Thymus (tissue), 11 donors: Measurements from ENCODE around the gene GJD2. TPM values are rescaled to one million over a fixed set of nuclear protein-coding genes. Genes with fewer than 3 reads are reported as not detected.

ENCODE experiments used
- DNase-seq, 9 donors: peaks; one replicate each; pipeline ENCODE4 v3.0.0-alpha.2; 2013; ENCODE audit warnings: low spot score in 9 of 9, low read depth in 6 of 9, missing footprints in 1 of 9
- H3K27ac ChIP-seq, 2 donors: one replicate each; pipeline ENCODE4 v1.5.1; 2013; ENCODE audit warnings: control low read depth in 1 of 2, low read depth in 1 of 2, low read length in 1 of 2, mild to moderate bottlenecking in 1 of 2, moderate library complexity in 1 of 2
- H3K27me3 ChIP-seq, 2 donors: one replicate each; pipeline ENCODE4 v1.5.1; 2013; ENCODE audit warnings: low read length in 1 of 2; ENCODE audit not compliant: control insufficient read depth in 2 of 2, insufficient read depth in 1 of 2
- H3K36me3 ChIP-seq, 2 donors: one replicate each; pipeline ENCODE4 v1.5.1; 2013; ENCODE audit warnings: low read length in 1 of 2, mild to moderate bottlenecking in 1 of 2, moderate library complexity in 1 of 2; ENCODE audit not compliant: control insufficient read depth in 2 of 2, insufficient read depth in 2 of 2
- H3K4me1 ChIP-seq, 2 donors: one replicate each; pipeline ENCODE4 v1.5.1; 2013; ENCODE audit warnings: low read length in 2 of 2; ENCODE audit not compliant: control insufficient read depth in 2 of 2, insufficient read depth in 2 of 2
- H3K4me3 ChIP-seq, 2 donors: one replicate each; pipeline ENCODE4 v1.5.1; 2013; ENCODE audit warnings: low read length in 2 of 2, control low read depth in 1 of 2, mild to moderate bottlenecking in 1 of 2
- H3K9me3 ChIP-seq, 2 donors: one replicate each; pipeline ENCODE4 v1.5.1; 2013; ENCODE audit warnings: low read length in 1 of 2, mild to moderate bottlenecking in 1 of 2; ENCODE audit not compliant: control insufficient read depth in 2 of 2, insufficient read depth in 1 of 2
- WGBS: extraction: QIAGEN DNeasy Blood & Tissue Kit; methylation state at CpG from one replicate; pipeline ENCODE4 v1.1.7; 2013; 5-methylcytosine and 5-hydroxymethylcytosine counted together
- polyA plus RNA-seq: library from polyadenylated mRNA; stranded (reverse); fragments of 200-250 nt; gene quantifications from one replicate; pipeline ENCODE4 v1.2.3, GENCODE V29; 2013
- total RNA-seq: library from RNA; stranded (reverse); fragments of 120-200 nt; gene quantifications from one replicate; pipeline ENCODE4 v1.2.4, GENCODE V29; 2013
- donor health status: healthy.

Gene GJD2
- total and polyA plus RNA-seq, 2 donors = 0.14 to 0.32 TPM

- Histone ChIP-seq H3K4me3 (no peak overlapping the region), H3K27me3 (no peaks in the 10 kb centered on the region), H3K9me3 (no peaks in the 10 kb centered on the region), H3K36me3 (no peaks in the 10 kb centered on the region), H3K4me1 (no peaks in the 10 kb centered on the region), H3K27ac (no peak overlapping the region)
- DNase-seq = no peak
- 88% methylated on average over 3 of the region's 3 CpGs for WGBS
Measured at GRCh38 chr15:34782901-34783300, 28.1 kb upstream of the GJD2 start.

GRCh38 chr15:34780725-34781124 is 25.9 kb upstream of the GJD2 start:
- DNase-seq = no peak
- no peak overlapping the region for H3K4me3 ChIP-seq
- H3K36me3 ChIP-seq = no peaks in the 10 kb centered on the region
- no peaks in the 10 kb centered on the region for H3K27me3 ChIP-seq
- H3K27ac ChIP-seq = no peak overlapping the region
- 92% methylated on average over 2 of the region's 2 CpGs for WGBS
- no peaks in the 10 kb centered on the region for H3K9me3 ChIP-seq
- no peaks in the 10 kb centered on the region for H3K4me1 ChIP-seq

GRCh38 chr15:34776606-34777105 is 21.9 kb upstream of the GJD2 start:
- no peak for DNase-seq
- Histone ChIP-seq H3K4me1 (no peaks in the 10 kb centered on the region), H3K36me3 (no peaks in the 10 kb centered on the region), H3K4me3 (no peak overlapping the region), H3K27ac (no peak overlapping the region), H3K27me3 (no peaks in the 10 kb centered on the region), H3K9me3 (no peaks in the 10 kb centered on the region)
- 93% methylated on average over 2 of the region's 2 CpGs for WGBS

DNA sequence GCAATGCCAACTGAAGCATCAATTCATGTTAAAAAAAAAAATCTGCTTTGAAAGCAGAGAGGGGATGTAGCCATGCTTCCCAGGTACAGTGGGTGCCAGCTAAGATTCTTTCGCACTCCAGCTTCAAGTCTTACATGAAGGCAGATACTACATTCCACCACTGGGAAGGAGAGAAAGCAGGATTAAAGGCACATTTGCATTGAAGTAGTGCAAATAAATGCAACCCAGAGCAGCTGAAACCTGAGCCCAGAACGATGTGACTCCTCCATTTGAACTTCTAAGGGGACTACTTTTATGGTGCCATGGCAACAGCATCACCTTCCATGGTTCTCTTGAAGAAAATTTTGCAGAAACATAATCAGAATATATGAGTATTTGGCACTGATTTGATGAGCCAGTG is 19.1 kb upstream of the GJD2 start:
- Histone ChIP-seq H3K4me1 (no peaks in the 10 kb centered on the region), H3K4me3 (no peak overlapping the region), H3K27me3 (no peaks in the 10 kb centered on the region), H3K9me3 (no peaks in the 10 kb centered on the region), H3K36me3 (no peaks in the 10 kb centered on the region), H3K27ac (no peak overlapping the region)
- DNase-seq = no peak
- WGBS = 34% methylated on average over 2 of the region's 2 CpGs

GRCh38 chr15:34773013-34773412 is 18.2 kb upstream of the GJD2 start:
- no peaks in the 10 kb centered on the region for H3K27me3 ChIP-seq
- H3K9me3 ChIP-seq = no peaks in the 10 kb centered on the region
- no peak for DNase-seq
- H3K4me1 ChIP-seq = no peaks in the 10 kb centered on the region
- no peaks in the 10 kb centered on the region for H3K36me3 ChIP-seq
- no peak overlapping the region for H3K27ac ChIP-seq
- H3K4me3 ChIP-seq = no peak overlapping the region

- no peak for DNase-seq
- 96% methylated on average over 2 of the region's 2 CpGs for WGBS
- Histone ChIP-seq H3K27ac (no peak overlapping the region), H3K27me3 (no peaks in the 10 kb centered on the region), H3K9me3 (no peaks in the 10 kb centered on the region), H3K36me3 (no peaks in the 10 kb centered on the region), H3K4me1 (no peaks in the 10 kb centered on the region), H3K4me3 (no peak overlapping the region)
Measured at GRCh38 chr15:34772312-34772711, 17.5 kb upstream of the GJD2 start.

GRCh38 chr15:34769711-34770110 is 14.9 kb upstream of the GJD2 start:
- no peak overlapping the region for H3K27ac ChIP-seq
- DNase-seq = no peak
- WGBS = 96% methylated on average over 2 of the region's 2 CpGs
- H3K9me3 ChIP-seq = no peaks in the 10 kb centered on the region
- H3K4me1 ChIP-seq = no peaks in the 10 kb centered on the region
- no peaks in the 10 kb centered on the region for H3K36me3 ChIP-seq
- H3K4me3 ChIP-seq = no peak overlapping the region
- no peaks in the 10 kb centered on the region for H3K27me3 ChIP-seq

DNA sequence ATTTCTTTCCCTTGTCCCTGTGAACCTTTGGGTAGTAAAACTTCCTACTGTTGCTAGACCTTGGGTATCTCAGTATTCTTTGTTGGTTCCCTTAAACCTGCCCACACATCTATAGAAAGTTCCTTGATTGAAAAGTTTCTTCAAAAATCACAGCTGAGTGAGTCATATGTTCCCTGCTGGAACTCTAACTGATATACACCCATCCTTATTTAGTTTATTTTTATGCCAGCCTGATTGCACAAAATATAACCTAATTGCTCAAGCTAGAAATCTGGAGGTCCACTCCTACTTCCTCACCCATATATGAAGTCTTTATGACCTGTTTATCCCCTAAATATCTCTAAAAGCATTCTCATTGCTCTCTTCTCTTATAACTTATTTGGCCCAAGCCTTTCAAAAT is 13.7 kb upstream of the GJD2 start:
- no peaks in the 10 kb centered on the region for H3K36me3 ChIP-seq
- no peaks in the 10 kb centered on the region for H3K9me3 ChIP-seq
- DNase-seq = no peak
- no peak overlapping the region for H3K4me3 ChIP-seq
- no peaks in the 10 kb centered on the region for H3K4me1 ChIP-seq
- H3K27me3 ChIP-seq = no peaks in the 10 kb centered on the region
- no peak overlapping the region for H3K27ac ChIP-seq

- DNase-seq = no peak
- Histone ChIP-seq H3K27ac (no peak overlapping the region), H3K4me1 (no peaks in the 10 kb centered on the region), H3K9me3 (no peaks in the 10 kb centered on the region), H3K4me3 (no peak overlapping the region), H3K36me3 (no peaks in the 10 kb centered on the region), H3K27me3 (no peaks in the 10 kb centered on the region)
- 90% methylated on average over 5 of the region's 5 CpGs for WGBS
Measured at GRCh38 chr15:34765741-34766140, 10.9 kb upstream of the GJD2 start.

DNA sequence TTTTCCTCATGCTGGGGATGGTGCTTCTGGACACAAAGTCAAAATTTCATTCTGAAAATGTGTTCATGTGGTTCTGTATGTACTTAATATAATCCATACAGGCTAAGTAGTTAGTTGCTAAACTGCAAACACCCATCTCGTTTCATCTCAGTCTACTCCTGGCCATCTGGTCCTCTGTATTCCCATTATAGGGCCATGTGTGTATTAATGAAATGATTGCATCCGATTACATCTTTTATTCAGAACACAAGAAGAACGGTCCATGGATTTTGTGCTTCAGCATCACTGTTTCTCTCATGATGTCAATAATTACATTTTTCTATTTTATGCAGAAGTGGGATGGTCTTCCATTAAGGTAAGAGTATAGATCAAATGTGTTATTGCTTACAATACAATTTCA is 6.1 kb upstream of the GJD2 start:
- Histone ChIP-seq H3K9me3 (no peaks in the 10 kb centered on the region), H3K27me3 (peaks cover 7 to 12% of the 10 kb centered on the region in 2 donors), H3K36me3 (no peaks in the 10 kb centered on the region), H3K4me1 (no peaks in the 10 kb centered on the region), H3K4me3 (no peak overlapping the region), H3K27ac (no peak overlapping the region)
- WGBS = 63% methylated on average over 3 of the region's 3 CpGs
- DNase-seq = no peak
